HCT116 (cell line): ENCODE data around the gene SEMA4D. TPM values are rescaled to one million over a fixed set of nuclear protein-coding genes. Genes with fewer than 3 reads are reported as not detected.
A peak's percentile ranks its signal among the peaks of the same experiment; 100 is the strongest.

Experiments used
- ATAC-seq: fragments of 200-7000 bp; cut with Tn5 transposase; 2 replicates; pipeline ENCODE4 v1.9.1; 2020; ENCODE audit warnings: mild to moderate bottlenecking, moderate library complexity
- BruUV-seq: library from RNA; stranded (reverse); fragments of 400-500 nt; replicated peaks from 2 replicates; lab custom pipeline; 2021; lab: Mats Ljungman, UMichigan
- CTCF ChIA-PET: fragments of 300-600 bp; sonication (Branson Sonifier 250); formaldehyde crosslinking; loops from one replicate; lab custom pipeline; 2021; ENCODE audit warnings: antibody characterized with exemption; lab: Charles Lee
- POLR2A ChIA-PET: fragments of 300-600, 350-600 bp; sonication (Branson Sonifier 250); formaldehyde crosslinking; loops from one replicate; lab custom pipeline; 2021; ENCODE audit warnings: antibody characterized with exemption; lab: Charles Lee
- RAD21 ChIA-PET, 2 experiments: fragments of 300-600 bp; sonication (Branson Sonifier 250); formaldehyde crosslinking; loops; one replicate each; lab custom pipeline; 2023; ENCODE audit warnings: low total read pairs in 2 of 2; ENCODE audit not compliant: uncharacterized antibody in 2 of 2, unreplicated experiment in 2 of 2, low non-redundant PET in 1 of 2; lab: Charles Lee
- DNase-seq: peaks from one replicate; pipeline ENCODE4 v3.0.0-alpha.2; 2010; ENCODE audit warnings: low read depth, low spot score
- H2AFZ ChIP-seq: fragments of 200-600 bp; shearing (Covaris generic), sonication (generic); 2 replicates; pipeline ENCODE4 v1.6.1; 2017; ENCODE audit warnings: low read depth, mixed run types, mixed read lengths, antibody characterized with exemption, low read length; ENCODE audit not compliant: poor library complexity, severe bottlenecking
- H3K27ac ChIP-seq: 2 replicates; pipeline ENCODE4 v1.5.1; 2012; ENCODE audit warnings: low read depth, low read length
- H3K27me3 ChIP-seq: fragments of 200-600 bp; sonication (generic); 2 replicates; pipeline ENCODE4 v1.6.1; 2016; ENCODE audit warnings: mixed run types, low read length, mixed read lengths; ENCODE audit not compliant: insufficient read depth
- H3K36me3 ChIP-seq, 2 experiments: fragments of 200-500 bp in 1 of 2; fragments of 200-600 bp in 1 of 2; sonication (Bioruptor generic) in 1 of 2; sonication (generic) in 1 of 2; 2 replicates each; pipeline versions ENCODE4 v1.5.1 to v1.6.1; 2014 to 2016; ENCODE audit warnings: low read length in 2 of 2, inconsistent platforms in 1 of 2, mixed read lengths in 1 of 2, mixed run types in 1 of 2; ENCODE audit not compliant: insufficient read depth in 2 of 2, control insufficient read depth in 1 of 2
- H3K4me1 ChIP-seq, 2 experiments: fragments of 200-600 bp in 1 of 2; sonication (generic) in 1 of 2; 2 replicates each; pipeline versions ENCODE4 v1.5.1 to v1.6.1; 2012 to 2017; ENCODE audit warnings: low read length in 2 of 2, inconsistent platforms in 1 of 2, mild to moderate bottlenecking in 1 of 2, mixed read lengths in 1 of 2, mixed run types in 1 of 2, moderate library complexity in 1 of 2; ENCODE audit not compliant: insufficient read depth in 2 of 2, control insufficient read depth in 1 of 2
- H3K4me2 ChIP-seq: fragments of 200-600 bp; sonication (generic); 2 replicates; pipeline ENCODE4 v1.6.1; 2017; ENCODE audit warnings: mixed run types, low read length, mixed read lengths
- H3K4me3 ChIP-seq, 2 experiments: fragments of 200-600 bp in 1 of 2; sonication (generic) in 1 of 2; replicated peaks in 1 of 2; 2 replicates each; pipeline ENCODE4 v1.5.1; 2011 to 2016; ENCODE audit warnings: low read length in 2 of 2, control low read depth in 1 of 2, low read depth in 1 of 2, mild to moderate bottlenecking in 1 of 2, mixed read lengths in 1 of 2, mixed run types in 1 of 2
- H3K79me2 ChIP-seq: fragments of 200-600 bp; sonication (generic); 2 replicates; pipeline ENCODE4 v1.6.1; 2017; ENCODE audit warnings: mild to moderate bottlenecking, mixed run types, low read length, moderate library complexity, mixed read lengths; ENCODE audit not compliant: insufficient read depth
- H3K9ac ChIP-seq: fragments of 200-600 bp; sonication (generic); 2 replicates; pipeline ENCODE4 v1.6.1; 2016; ENCODE audit warnings: low read length, mixed read lengths
- H3K9me2 ChIP-seq: fragments of 200-600 bp; sonication (generic), shearing (Covaris generic); 2 replicates; pipeline ENCODE4 v1.6.1; 2017; ENCODE audit warnings: mixed run types, mild to moderate bottlenecking, moderate library complexity; ENCODE audit not compliant: insufficient read depth
- H3K9me3 ChIP-seq, 2 experiments: fragments of 200-500 bp in 1 of 2; fragments of 200-600 bp in 1 of 2; sonication (Bioruptor generic) in 1 of 2; sonication (generic) in 1 of 2; 2 replicates each; pipeline ENCODE4 v1.6.1; 2014 to 2017; ENCODE audit warnings: low read length in 2 of 2, mixed read lengths in 2 of 2, inconsistent platforms in 1 of 2, low read depth in 1 of 2, mild to moderate bottlenecking in 1 of 2, mixed run types in 1 of 2, moderate library complexity in 1 of 2; ENCODE audit not compliant: control insufficient read depth in 1 of 2, insufficient read depth in 1 of 2
- H4K20me1 ChIP-seq: fragments of 200-600 bp; sonication (generic), shearing (Covaris generic); 2 replicates; pipeline ENCODE4 v1.6.1; 2017; ENCODE audit warnings: mixed run types, mild to moderate bottlenecking, moderate library complexity; ENCODE audit not compliant: insufficient read depth
- ATF3 ChIP-seq: IDR thresholded peaks from 2 replicates; pipeline ENCODE4 v1.6.1; 2012
- CBX3 ChIP-seq: IDR thresholded peaks from 2 replicates; pipeline ENCODE4 v1.6.1; 2012; ENCODE audit warnings: low read depth
- CTCF ChIP-seq, 3 experiments: fragments of 200-600 bp in 1 of 3; sonication (generic) in 1 of 3; IDR thresholded peaks in 2 of 3; conservative IDR thresholded peaks in 1 of 3; 2 replicates each; pipeline ENCODE4 v1.5.1; 2012 to 2017; ENCODE audit warnings: low read depth in 2 of 3, low read length in 2 of 3, antibody characterized with exemption in 1 of 3, borderline replicate concordance in 1 of 3, control low read depth in 1 of 3, mild to moderate bottlenecking in 1 of 3, mixed read lengths in 1 of 3, mixed run types in 1 of 3, moderate library complexity in 1 of 3; ENCODE audit not compliant: insufficient read depth in 1 of 3
- EGR1 ChIP-seq: IDR thresholded peaks from 2 replicates; pipeline ENCODE4 v1.6.1; 2012; ENCODE audit warnings: low read depth
- ELF1 ChIP-seq: IDR thresholded peaks from 2 replicates; pipeline ENCODE4 v1.6.1; 2012; ENCODE audit warnings: low read depth, borderline replicate concordance
- EZH2 ChIP-seq: fragments of 200-600 bp; sonication (generic); IDR thresholded peaks from 2 replicates; pipeline ENCODE4 v1.6.1; 2017; ENCODE audit warnings: antibody characterized with exemption, mixed run types
- FOSL1 ChIP-seq: IDR thresholded peaks from 2 replicates; pipeline ENCODE4 v1.6.1; 2012; ENCODE audit warnings: low read depth
- JUND ChIP-seq: IDR thresholded peaks from 2 replicates; pipeline ENCODE4 v1.6.1; 2012
- MAX ChIP-seq: IDR thresholded peaks from 2 replicates; pipeline ENCODE4 v1.6.1; 2012
- POLR2A ChIP-seq: IDR thresholded peaks from 2 replicates; pipeline ENCODE4 v1.7.0; 2011; ENCODE audit warnings: borderline replicate concordance; ENCODE audit not compliant: insufficient read depth, insufficient read length; ENCODE audit errors: extremely low read depth
- POLR2AphosphoS5 ChIP-seq: IDR thresholded peaks from 2 replicates; pipeline ENCODE4 v1.6.1; 2011; ENCODE audit warnings: mild to moderate bottlenecking, low read depth, low read length, moderate library complexity
- RAD21 ChIP-seq: IDR thresholded peaks from 2 replicates; pipeline ENCODE4 v1.6.1; 2012; ENCODE audit warnings: low read depth, mild to moderate bottlenecking
- REST ChIP-seq: IDR thresholded peaks from 2 replicates; pipeline ENCODE4 v1.6.1; 2012; ENCODE audit warnings: low read depth
- SIN3A ChIP-seq: IDR thresholded peaks from 2 replicates; pipeline ENCODE4 v1.6.1; 2012; ENCODE audit warnings: low read depth
- SP1 ChIP-seq: IDR thresholded peaks from 2 replicates; pipeline ENCODE4 v1.6.1; 2012; ENCODE audit warnings: low read depth
- SRF ChIP-seq: IDR thresholded peaks from 2 replicates; pipeline ENCODE4 v1.6.1; 2012; ENCODE audit warnings: low read depth
- YY1 ChIP-seq: IDR thresholded peaks from 2 replicates; pipeline ENCODE4 v1.6.1; 2011; ENCODE audit warnings: low read length, low read depth, moderate library complexity, mild to moderate bottlenecking; ENCODE audit not compliant: insufficient replicate concordance; ENCODE audit errors: extremely low read depth
- ZBTB33 ChIP-seq: IDR thresholded peaks from 2 replicates; pipeline ENCODE4 v1.6.1; 2011; ENCODE audit warnings: mild to moderate bottlenecking, low read length, moderate library complexity; ENCODE audit not compliant: insufficient replicate concordance; ENCODE audit errors: extremely low read depth
- ZNF274 ChIP-seq: fragments of 200-500 bp; sonication (Bioruptor generic); IDR thresholded peaks from 2 replicates; pipeline ENCODE4 v1.6.1; 2014; ENCODE audit warnings: mild to moderate bottlenecking, low read depth, low read length, inconsistent platforms
- intact Hi-C: fragments of 100-400 bp; cut with micrococcal nuclease; formaldehyde crosslinking; loops from 2 replicates; pipeline ENCODE4 v1.10.0; 2022
- total RNA-seq: library from RNA; stranded (reverse); gene quantifications from one replicate; pipeline ENCODE4 v1.2.1, GENCODE V29; 2021; ENCODE audit not compliant: unreplicated experiment

SEMA4D gene
- total RNA-seq, 1 experiment from 2014 or later = 32.0 TPM

- RAD21 ChIA-PET = no interaction called here
- no peak for ATAC-seq
Measured at GRCh38 chr9:89422151-89422975, 75.5 kb downstream of the SEMA4D start.

More at GRCh38 chr9:89422151-89422975, 75.5 kb downstream of the SEMA4D start:
- Histone ChIP-seq H3K36me3 (no peaks in the 10 kb centered on the region), H3K9me2 (no peaks in the 10 kb centered on the region), H2AFZ (no peak overlapping the region), H3K4me2 (0 out of 2 replicates have a peak overlapping the region, but pooled peaks have one; percentile 32), H3K4me1 (peaks cover 2 to 27% of the 10 kb centered on the region in 2 experiments; a peak in 2 of 4 replicates), H3K4me3 (no peak overlapping the region), H3K27me3 (no peaks in the 10 kb centered on the region), H4K20me1 (no peaks in the 10 kb centered on the region), H3K79me2 (peaks cover 4% of the 10 kb centered on the region; the same call in 1 of the 2 replicates), H3K27ac (no peak overlapping the region), H3K9me3 (no peaks in the 10 kb centered on the region), H3K9ac (no peak overlapping the region)
- ChIA-PET POLR2A (no interaction called here), CTCF (no interaction called here)
- no peak for TF ChIP-seq ELF1
- no peak for TF ChIP-seq YY1
- no peak for TF ChIP-seq POLR2A
- no peak for TF ChIP-seq SIN3A
- no peak for TF ChIP-seq POLR2AphosphoS5
- no peak for TF ChIP-seq SP1
- no peak for TF ChIP-seq EZH2
- TF ChIP-seq CTCF (IDR thresholded peaks at IDR 0.05 in 2 of 3, conservative IDR thresholded peaks at IDR 0.05 in 1 of 3; ENCODE audit: borderline replicate concordance in 1 of 3, insufficient read depth in 1 of 3, low read depth in 2 of 3, low read length in 2 of 3) = no peak
- TF ChIP-seq ZNF274 = no peak
- no peak for TF ChIP-seq MAX
- no peak for TF ChIP-seq ZBTB33
- no peak for TF ChIP-seq RAD21
- no peak for TF ChIP-seq CBX3
- no peak for TF ChIP-seq JUND
- no peak for TF ChIP-seq FOSL1
- TF ChIP-seq EGR1 = no peak
- no peak for TF ChIP-seq ATF3
- no peak for TF ChIP-seq SRF
- TF ChIP-seq REST = no peak
- no TSS peak for BruUV-seq
- intact Hi-C loops = no loop called here
- DNase-seq = no peak
